A673 (cell line): ENCODE results near the gene NTS.

ENCODE experiments used
- EZH2 ChIP-seq: fragments of 200-600 bp; sonication (generic); IDR thresholded peaks from 2 replicates; pipeline ENCODE4 v1.6.1; 2017; ENCODE audit warnings: borderline replicate concordance, low read depth, mild to moderate bottlenecking, mixed read lengths, antibody characterized with exemption, low read length; ENCODE audit not compliant: poor library complexity, severe bottlenecking
- TF ChIP-seq, protein P1 (sequence below): fragments of 300-800, 200-600 bp; sonication (generic); conservative IDR thresholded peaks from 2 replicates; pipeline ENCODE4 v1.5.1; 2017; ENCODE audit warnings: low read depth, mild to moderate bottlenecking, antibody characterized with exemption, low read length, moderate library complexity, mixed read lengths

DNA sequence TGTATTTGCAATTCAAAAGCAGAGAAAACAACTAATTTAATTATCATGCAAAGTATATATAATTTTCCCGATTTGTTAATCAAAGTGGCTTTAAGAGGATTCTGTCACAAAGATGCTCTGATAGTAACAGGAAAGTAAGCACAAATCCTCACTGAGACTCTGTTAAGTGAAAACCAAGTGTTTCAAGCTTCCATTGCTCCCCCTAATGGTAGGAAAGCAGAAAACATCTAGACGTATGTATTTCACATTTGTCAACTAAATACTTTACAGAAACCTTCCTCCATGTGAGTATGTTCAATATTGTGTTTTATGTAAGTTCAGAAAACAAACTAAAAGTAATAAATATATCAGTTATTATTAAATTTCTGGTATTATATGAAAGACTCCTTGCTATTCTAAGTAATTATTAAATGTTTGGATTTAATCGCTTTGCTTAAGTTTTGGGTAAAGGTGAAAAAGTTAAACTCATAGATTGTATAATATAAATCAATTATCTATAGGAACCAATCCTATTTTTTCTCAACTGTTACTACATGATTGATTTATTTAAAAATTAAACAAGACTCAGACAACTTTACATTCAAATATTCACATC lies 1.5 kb upstream of the NTS start:
- TF ChIP-seq, protein P1, sequence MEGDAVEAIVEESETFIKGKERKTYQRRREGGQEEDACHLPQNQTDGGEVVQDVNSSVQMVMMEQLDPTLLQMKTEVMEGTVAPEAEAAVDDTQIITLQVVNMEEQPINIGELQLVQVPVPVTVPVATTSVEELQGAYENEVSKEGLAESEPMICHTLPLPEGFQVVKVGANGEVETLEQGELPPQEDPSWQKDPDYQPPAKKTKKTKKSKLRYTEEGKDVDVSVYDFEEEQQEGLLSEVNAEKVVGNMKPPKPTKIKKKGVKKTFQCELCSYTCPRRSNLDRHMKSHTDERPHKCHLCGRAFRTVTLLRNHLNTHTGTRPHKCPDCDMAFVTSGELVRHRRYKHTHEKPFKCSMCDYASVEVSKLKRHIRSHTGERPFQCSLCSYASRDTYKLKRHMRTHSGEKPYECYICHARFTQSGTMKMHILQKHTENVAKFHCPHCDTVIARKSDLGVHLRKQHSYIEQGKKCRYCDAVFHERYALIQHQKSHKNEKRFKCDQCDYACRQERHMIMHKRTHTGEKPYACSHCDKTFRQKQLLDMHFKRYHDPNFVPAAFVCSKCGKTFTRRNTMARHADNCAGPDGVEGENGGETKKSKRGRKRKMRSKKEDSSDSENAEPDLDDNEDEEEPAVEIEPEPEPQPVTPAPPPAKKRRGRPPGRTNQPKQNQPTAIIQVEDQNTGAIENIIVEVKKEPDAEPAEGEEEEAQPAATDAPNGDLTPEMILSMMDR: peak; percentile 82
- TF ChIP-seq EZH2: no peak
